PC-9 (cell line): ENCODE data around the gene SP3.

ENCODE experiments used
- EZH2 ChIP-seq: fragments of 200-600 bp; sonication (generic); IDR thresholded peaks from 2 replicates; pipeline ENCODE4 v1.8.0; 2017; ENCODE audit warnings: antibody characterized with exemption, low read depth
- TF ChIP-seq, protein P1 (sequence below): fragments of 200-600 bp; sonication (generic); conservative IDR thresholded peaks from 2 replicates; pipeline ENCODE4 v1.6.1; 2017; ENCODE audit warnings: mixed run types, antibody characterized with exemption, mild to moderate bottlenecking, moderate library complexity

- TF ChIP-seq, protein P1, sequence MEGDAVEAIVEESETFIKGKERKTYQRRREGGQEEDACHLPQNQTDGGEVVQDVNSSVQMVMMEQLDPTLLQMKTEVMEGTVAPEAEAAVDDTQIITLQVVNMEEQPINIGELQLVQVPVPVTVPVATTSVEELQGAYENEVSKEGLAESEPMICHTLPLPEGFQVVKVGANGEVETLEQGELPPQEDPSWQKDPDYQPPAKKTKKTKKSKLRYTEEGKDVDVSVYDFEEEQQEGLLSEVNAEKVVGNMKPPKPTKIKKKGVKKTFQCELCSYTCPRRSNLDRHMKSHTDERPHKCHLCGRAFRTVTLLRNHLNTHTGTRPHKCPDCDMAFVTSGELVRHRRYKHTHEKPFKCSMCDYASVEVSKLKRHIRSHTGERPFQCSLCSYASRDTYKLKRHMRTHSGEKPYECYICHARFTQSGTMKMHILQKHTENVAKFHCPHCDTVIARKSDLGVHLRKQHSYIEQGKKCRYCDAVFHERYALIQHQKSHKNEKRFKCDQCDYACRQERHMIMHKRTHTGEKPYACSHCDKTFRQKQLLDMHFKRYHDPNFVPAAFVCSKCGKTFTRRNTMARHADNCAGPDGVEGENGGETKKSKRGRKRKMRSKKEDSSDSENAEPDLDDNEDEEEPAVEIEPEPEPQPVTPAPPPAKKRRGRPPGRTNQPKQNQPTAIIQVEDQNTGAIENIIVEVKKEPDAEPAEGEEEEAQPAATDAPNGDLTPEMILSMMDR: no peak
- TF ChIP-seq EZH2: no peak
Observed at GRCh38 chr2:173866874-173867618, 98.1 kb downstream of the SP3 start.
